HEK293 (cell line): Measurements from ENCODE around the gene ZNF597.

Source experiments
- CTCF ChIA-PET: fragments of 350-600 bp; formaldehyde crosslinking; extraction: SDS; loops from one replicate; lab custom pipeline; 2021; ENCODE audit warnings: antibody characterized with exemption; lab: Yijun Ruan, JAX
- POLR2A ChIA-PET: fragments of 300-600 bp; formaldehyde crosslinking; extraction: SDS; loops from one replicate; lab custom pipeline; 2020; ENCODE audit warnings: antibody characterized with exemption, inconsistent platforms; lab: Yijun Ruan, JAX
- H3K27ac ChIP-seq: fragments of 200-500 bp; sonication (Bioruptor generic); 2 replicates; pipeline ENCODE4 v1.5.1; 2014; ENCODE audit warnings: low read depth, low read length, control low read depth, inconsistent platforms; ENCODE audit errors: extremely low read depth
- H3K36me3 ChIP-seq, 2 experiments: fragments of 200-500 bp in 1 of 2; sonication (Bioruptor generic) in 1 of 2; 1 replicate in 1 of 2; 2 replicates in 1 of 2; pipeline ENCODE4 v1.5.1; 2014 to 2017; ENCODE audit warnings: inconsistent platforms in 2 of 2, low read length in 2 of 2; ENCODE audit not compliant: control insufficient read depth in 2 of 2, insufficient read depth in 1 of 2
- H3K4me1 ChIP-seq: fragments of 200-500 bp; sonication (Bioruptor generic); 2 replicates; pipeline ENCODE4 v1.5.1; 2014; ENCODE audit warnings: mild to moderate bottlenecking, low read length, inconsistent platforms; ENCODE audit not compliant: control insufficient read depth, insufficient read depth
- H3K4me3 ChIP-seq: 2 replicates; pipeline ENCODE4 v1.5.1; 2011; ENCODE audit warnings: low read depth, mild to moderate bottlenecking, control low read depth, low read length, moderate library complexity
- H3K9me3 ChIP-seq: fragments of 200-500 bp; sonication (Bioruptor generic); 2 replicates; pipeline ENCODE4 v1.5.1; 2014; ENCODE audit warnings: low read depth, low read length, inconsistent platforms; ENCODE audit not compliant: control insufficient read depth, insufficient read depth
- KLF8 ChIP-seq: fragments of 450-650 bp; formaldehyde crosslinking; IDR thresholded peaks from 2 replicates; pipeline ENCODE4 v1.5.1; 2016; ENCODE audit warnings: missing biosample characterization, missing genetic modification characterization
- SCRT1 ChIP-seq: fragments of 450-650 bp; formaldehyde crosslinking; IDR thresholded peaks from 2 replicates; pipeline ENCODE4 v1.5.1; 2016; ENCODE audit warnings: missing biosample characterization, missing genetic modification characterization, borderline replicate concordance
- SP2 ChIP-seq: fragments of 450-650 bp; formaldehyde crosslinking; IDR thresholded peaks from 2 replicates; pipeline ENCODE4 v1.5.1; 2016; ENCODE audit warnings: missing biosample characterization, missing genetic modification characterization
- ZBTB20 ChIP-seq: fragments of 450-650 bp; formaldehyde crosslinking; IDR thresholded peaks from 2 replicates; pipeline ENCODE4 v1.5.1; 2016; ENCODE audit warnings: missing biosample characterization, missing genetic modification characterization
- ZBTB8A ChIP-seq: fragments of 450-650 bp; formaldehyde crosslinking; IDR thresholded peaks from 2 replicates; pipeline ENCODE4 v1.5.1; 2016; ENCODE audit warnings: missing biosample characterization, missing genetic modification characterization
- ZFHX2 ChIP-seq: fragments of 450-650 bp; formaldehyde crosslinking; conservative IDR thresholded peaks from 2 replicates; pipeline ENCODE4 v1.5.1; 2016; ENCODE audit warnings: missing biosample characterization, missing genetic modification characterization
- ZFP37 ChIP-seq: fragments of 450-650 bp; formaldehyde crosslinking; IDR thresholded peaks from 2 replicates; pipeline ENCODE4 v1.5.1; 2016; ENCODE audit warnings: missing biosample characterization, missing genetic modification characterization
- ZFP69B ChIP-seq: fragments of 450-650 bp; formaldehyde crosslinking; IDR thresholded peaks from 2 replicates; pipeline ENCODE4 v1.5.1; 2016; ENCODE audit warnings: missing biosample characterization, missing genetic modification characterization
- ZIC2 ChIP-seq: fragments of 450-650 bp; formaldehyde crosslinking; IDR thresholded peaks from 2 replicates; pipeline ENCODE4 v1.5.1; 2016; ENCODE audit warnings: missing biosample characterization, missing genetic modification characterization
- ZNF174 ChIP-seq: fragments of 450-650 bp; formaldehyde crosslinking; IDR thresholded peaks from 2 replicates; pipeline ENCODE4 v1.5.0; 2017; ENCODE audit warnings: missing biosample characterization, mild to moderate bottlenecking, missing genetic modification characterization
- ZNF274 ChIP-seq, 2 experiments: fragments of 200-500 bp in 1 of 2; fragments of 450-650 bp in 1 of 2; sonication (Bioruptor generic) in 1 of 2; formaldehyde crosslinking in 1 of 2; IDR thresholded peaks; 2 replicates each; pipeline versions ENCODE4 v1.5.1 to v1.6.1; 2014 to 2016; ENCODE audit warnings: borderline replicate concordance in 1 of 2, inconsistent platforms in 1 of 2, low read length in 1 of 2, missing biosample characterization in 1 of 2, missing genetic modification characterization in 1 of 2
- ZNF37A ChIP-seq: fragments of 450-650 bp; IDR thresholded peaks from 2 replicates; pipeline ENCODE4 v1.5.1; 2018; ENCODE audit warnings: missing biosample characterization, missing genetic modification characterization
- ZNF391 ChIP-seq: fragments of 450-650 bp; formaldehyde crosslinking; IDR thresholded peaks from 2 replicates; pipeline ENCODE4 v1.5.1; 2016; ENCODE audit warnings: low read depth, missing biosample characterization, missing genetic modification characterization, borderline replicate concordance
- ZNF433 ChIP-seq: fragments of 450-650 bp; formaldehyde crosslinking; IDR thresholded peaks from 2 replicates; pipeline ENCODE4 v1.5.1; 2016; ENCODE audit warnings: missing biosample characterization, missing genetic modification characterization, low read depth
- ZNF768 ChIP-seq: fragments of 450-650 bp; formaldehyde crosslinking; IDR thresholded peaks from 2 replicates; pipeline ENCODE4 v1.5.1; 2018; ENCODE audit warnings: missing biosample characterization, mild to moderate bottlenecking, missing genetic modification characterization
- ZNF792 ChIP-seq: fragments of 450-650 bp; formaldehyde crosslinking; IDR thresholded peaks from 2 replicates; pipeline ENCODE4 v1.5.1; 2016; ENCODE audit warnings: missing biosample characterization, missing genetic modification characterization
- ZNF837 ChIP-seq: fragments of 450-650 bp; formaldehyde crosslinking; IDR thresholded peaks from 2 replicates; pipeline ENCODE4 v1.5.1; 2016; ENCODE audit warnings: missing biosample characterization, missing genetic modification characterization
- TF ChIP-seq, protein P1 (sequence below): fragments of 450-650 bp; formaldehyde crosslinking; IDR thresholded peaks from 2 replicates; pipeline ENCODE4 v1.5.1; 2016; ENCODE audit warnings: missing biosample characterization, missing genetic modification characterization
- TF ChIP-seq, protein P2 (sequence below): fragments of 450-650 bp; formaldehyde crosslinking; IDR thresholded peaks from 2 replicates; pipeline ENCODE4 v1.5.1; 2016; ENCODE audit warnings: missing biosample characterization, missing genetic modification characterization
- TF ChIP-seq, protein P3 (sequence below): fragments of 450-650 bp; formaldehyde crosslinking; optimal IDR thresholded peaks from 2 replicates; pipeline ENCODE3; 2016; ENCODE audit warnings: missing biosample characterization, mild to moderate bottlenecking, missing genetic modification characterization
- TF ChIP-seq, protein P4 (sequence below): fragments of 450-650 bp; formaldehyde crosslinking; IDR thresholded peaks from 2 replicates; pipeline ENCODE4 v1.5.1; 2016; ENCODE audit warnings: missing biosample characterization, missing genetic modification characterization
- TF ChIP-seq, protein P5 (sequence below): fragments of 450-650 bp; formaldehyde crosslinking; IDR thresholded peaks from 2 replicates; pipeline ENCODE4 v1.5.1; 2017; ENCODE audit warnings: missing biosample characterization, missing genetic modification characterization

The ZNF597 gene

DNA sequence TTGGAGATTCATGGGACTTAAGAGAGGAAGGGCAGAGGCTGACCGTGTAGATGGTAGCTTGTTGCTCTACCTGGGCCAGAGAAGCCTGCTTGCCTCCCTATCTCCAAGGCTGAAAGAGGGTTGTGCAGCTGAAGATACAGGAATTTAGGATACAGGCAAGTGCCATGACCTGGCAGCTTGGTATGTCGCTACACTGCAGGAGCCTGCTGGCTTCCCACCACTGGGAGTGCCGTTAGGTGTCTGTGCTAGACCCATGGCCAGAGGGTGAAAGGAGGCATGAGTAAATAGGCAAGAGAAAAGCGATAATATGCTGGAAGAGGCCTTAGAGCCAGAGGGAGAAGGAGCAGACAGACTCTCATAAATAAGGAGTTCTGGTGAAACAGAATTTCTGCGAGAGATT is 10.8 kb upstream of the ZNF597 start:
- no peak for TF ChIP-seq SCRT1 (tag by site-specific recombination)
- no peak for TF ChIP-seq ZIC2 (tag by site-specific recombination)
- TF ChIP-seq ZNF433 (tag by site-specific recombination) = no peak
- Histone ChIP-seq H3K36me3 (peaks cover 0 to 9% of the 10 kb centered on the region in 2 experiments; a peak in 2 of 3 replicates), H3K4me3 (no peak overlapping the region), H3K9me3 (no peaks in the 10 kb centered on the region), H3K4me1 (peaks cover under 1% of the 10 kb centered on the region; the same call in 1 of the 2 replicates), H3K27ac (no peak overlapping the region)
- ChIA-PET CTCF (no interaction called here), POLR2A (interaction anchor here (1.8 kb wide), 1 partner anchor 10 kb away, joined by 14 read pairs; the partner anchor contains the start of genes NAA60 and ZNF597)

DNA sequence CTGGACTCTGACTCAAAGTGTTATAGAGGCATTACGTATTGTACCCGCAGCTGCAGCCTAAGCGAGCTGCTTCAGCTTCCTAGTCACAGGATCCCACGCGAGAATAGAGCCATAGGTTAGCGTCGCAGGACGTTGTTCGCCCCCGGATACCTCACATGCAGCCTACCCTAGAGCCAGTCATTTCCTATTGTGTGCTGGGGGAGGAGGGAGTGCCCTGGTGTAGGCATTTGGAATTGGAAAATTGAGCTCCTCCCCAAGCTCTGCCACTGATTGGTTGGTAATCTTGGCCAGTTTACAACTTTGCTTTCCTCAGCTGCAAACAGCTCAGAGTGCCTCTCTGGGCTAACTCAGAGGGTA is 706 bp upstream of the ZNF597 start:
- ChIA-PET POLR2A (interaction anchor here (0.5 to 3.3 kb wide), 11 partner anchors 10 to 294 kb away, joined by 3 to 33 read pairs (median 4); partner anchors contain the start of genes CLUAP1, ZNF174, ZNF263 and ZSCAN32), CTCF (interaction anchor here (0.6 to 1.0 kb wide), 2 partner anchors 13 to 90 kb away, joined by 3 read pairs; no protein-coding TSS in a partner anchor)
- peak overlapping the region; percentile 61 for H3K4me3 ChIP-seq
- H3K36me3 ChIP-seq = peaks cover 5 to 34% of the 10 kb centered on the region in 2 experiments; a peak in 2 of 3 replicates
- no peaks in the 10 kb centered on the region for H3K4me1 ChIP-seq
- H3K9me3 ChIP-seq = no peaks in the 10 kb centered on the region
- no peak for TF ChIP-seq ZNF174 (tag by site-specific recombination)
- TF ChIP-seq, protein P1, sequence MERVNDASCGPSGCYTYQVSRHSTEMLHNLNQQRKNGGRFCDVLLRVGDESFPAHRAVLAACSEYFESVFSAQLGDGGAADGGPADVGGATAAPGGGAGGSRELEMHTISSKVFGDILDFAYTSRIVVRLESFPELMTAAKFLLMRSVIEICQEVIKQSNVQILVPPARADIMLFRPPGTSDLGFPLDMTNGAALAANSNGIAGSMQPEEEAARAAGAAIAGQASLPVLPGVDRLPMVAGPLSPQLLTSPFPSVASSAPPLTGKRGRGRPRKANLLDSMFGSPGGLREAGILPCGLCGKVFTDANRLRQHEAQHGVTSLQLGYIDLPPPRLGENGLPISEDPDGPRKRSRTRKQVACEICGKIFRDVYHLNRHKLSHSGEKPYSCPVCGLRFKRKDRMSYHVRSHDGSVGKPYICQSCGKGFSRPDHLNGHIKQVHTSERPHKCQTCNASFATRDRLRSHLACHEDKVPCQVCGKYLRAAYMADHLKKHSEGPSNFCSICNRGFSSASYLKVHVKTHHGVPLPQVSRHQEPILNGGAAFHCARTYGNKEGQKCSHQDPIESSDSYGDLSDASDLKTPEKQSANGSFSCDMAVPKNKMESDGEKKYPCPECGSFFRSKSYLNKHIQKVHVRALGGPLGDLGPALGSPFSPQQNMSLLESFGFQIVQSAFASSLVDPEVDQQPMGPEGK = 0 out of 2 replicates have a peak, but pooled peaks have one; percentile 23
- TF ChIP-seq KLF8 (tag by site-specific recombination) = no peak
- TF ChIP-seq, protein P2, sequence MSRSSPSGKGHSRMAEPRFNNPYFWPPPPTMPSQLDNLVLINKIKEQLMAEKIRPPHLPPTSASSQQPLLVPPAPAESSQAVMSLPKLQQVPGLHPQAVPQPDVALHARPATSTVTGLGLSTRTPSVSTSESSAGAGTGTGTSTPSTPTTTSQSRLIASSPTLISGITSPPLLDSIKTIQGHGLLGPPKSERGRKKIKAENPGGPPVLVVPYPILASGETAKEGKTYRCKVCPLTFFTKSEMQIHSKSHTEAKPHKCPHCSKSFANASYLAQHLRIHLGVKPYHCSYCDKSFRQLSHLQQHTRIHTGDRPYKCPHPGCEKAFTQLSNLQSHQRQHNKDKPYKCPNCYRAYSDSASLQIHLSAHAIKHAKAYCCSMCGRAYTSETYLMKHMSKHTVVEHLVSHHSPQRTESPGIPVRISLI (tag by site-specific recombination) = no peak
- no peak for TF ChIP-seq ZNF768 (tag by site-specific recombination)
- TF ChIP-seq ZNF792 (tag by site-specific recombination) = no peak
- TF ChIP-seq ZFP37 (tag by site-specific recombination) = 0 out of 2 replicates have a peak, but pooled peaks have one; percentile 22
- no peak for TF ChIP-seq ZNF837 (tag by site-specific recombination)
- TF ChIP-seq ZBTB20 = peak; percentile 93
- TF ChIP-seq ZNF391 (tag by site-specific recombination) = no peak
- peak; percentile 29; the same call in 1 of the 2 replicates for TF ChIP-seq SP2 (tag by site-specific recombination)
- TF ChIP-seq, protein P3, sequence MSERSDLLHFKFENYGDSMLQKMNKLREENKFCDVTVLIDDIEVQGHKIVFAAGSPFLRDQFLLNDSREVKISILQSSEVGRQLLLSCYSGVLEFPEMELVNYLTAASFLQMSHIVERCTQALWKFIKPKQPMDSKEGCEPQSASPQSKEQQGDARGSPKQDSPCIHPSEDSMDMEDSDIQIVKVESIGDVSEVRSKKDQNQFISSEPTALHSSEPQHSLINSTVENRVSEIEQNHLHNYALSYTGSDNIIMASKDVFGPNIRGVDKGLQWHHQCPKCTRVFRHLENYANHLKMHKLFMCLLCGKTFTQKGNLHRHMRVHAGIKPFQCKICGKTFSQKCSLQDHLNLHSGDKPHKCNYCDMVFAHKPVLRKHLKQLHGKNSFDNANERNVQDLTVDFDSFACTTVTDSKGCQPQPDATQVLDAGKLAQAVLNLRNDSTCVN = no peak
- TF ChIP-seq, protein P4, sequence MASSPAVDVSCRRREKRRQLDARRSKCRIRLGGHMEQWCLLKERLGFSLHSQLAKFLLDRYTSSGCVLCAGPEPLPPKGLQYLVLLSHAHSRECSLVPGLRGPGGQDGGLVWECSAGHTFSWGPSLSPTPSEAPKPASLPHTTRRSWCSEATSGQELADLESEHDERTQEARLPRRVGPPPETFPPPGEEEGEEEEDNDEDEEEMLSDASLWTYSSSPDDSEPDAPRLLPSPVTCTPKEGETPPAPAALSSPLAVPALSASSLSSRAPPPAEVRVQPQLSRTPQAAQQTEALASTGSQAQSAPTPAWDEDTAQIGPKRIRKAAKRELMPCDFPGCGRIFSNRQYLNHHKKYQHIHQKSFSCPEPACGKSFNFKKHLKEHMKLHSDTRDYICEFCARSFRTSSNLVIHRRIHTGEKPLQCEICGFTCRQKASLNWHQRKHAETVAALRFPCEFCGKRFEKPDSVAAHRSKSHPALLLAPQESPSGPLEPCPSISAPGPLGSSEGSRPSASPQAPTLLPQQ (tag by site-specific recombination) = 0 out of 2 replicates have a peak, but pooled peaks have one; percentile 30
- TF ChIP-seq ZFHX2 (tag by site-specific recombination) = peak; percentile 54
- TF ChIP-seq ZNF37A (tag by site-specific recombination) = no peak
- TF ChIP-seq, protein P5, sequence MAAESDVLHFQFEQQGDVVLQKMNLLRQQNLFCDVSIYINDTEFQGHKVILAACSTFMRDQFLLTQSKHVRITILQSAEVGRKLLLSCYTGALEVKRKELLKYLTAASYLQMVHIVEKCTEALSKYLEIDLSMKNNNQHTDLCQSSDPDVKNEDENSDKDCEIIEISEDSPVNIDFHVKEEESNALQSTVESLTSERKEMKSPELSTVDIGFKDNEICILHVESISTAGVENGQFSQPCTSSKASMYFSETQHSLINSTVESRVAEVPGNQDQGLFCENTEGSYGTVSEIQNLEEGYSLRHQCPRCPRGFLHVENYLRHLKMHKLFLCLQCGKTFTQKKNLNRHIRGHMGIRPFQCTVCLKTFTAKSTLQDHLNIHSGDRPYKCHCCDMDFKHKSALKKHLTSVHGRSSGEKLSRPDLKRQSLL (tag by site-specific recombination) = peak; percentile 65; the same call in 1 of the 2 replicates
- TF ChIP-seq ZBTB8A = no peak
- no peak for TF ChIP-seq ZNF274 (IDR thresholded peaks at IDR 0.05; ENCODE audit: low read length)
- TF ChIP-seq ZNF274 (tag by site-specific recombination; IDR thresholded peaks at IDR 0.05; ENCODE audit: borderline replicate concordance) = no peak
- no peak for TF ChIP-seq ZFP69B (tag by site-specific recombination)
- peak overlapping the region; percentile 12; the same call in 1 of the 2 replicates for H3K27ac ChIP-seq
